GM12878 (cell line): ENCODE data around the gene TBCD. TPM values are rescaled to one million over a fixed set of nuclear protein-coding genes. Genes with fewer than 3 reads are reported as not detected.

ENCODE experiments used
- ATAC-seq: fragments of 200-7000 bp; cut with Tn5 transposase; 3 replicates; pipeline ENCODE4 v1.9.1; 2020; ENCODE audit warnings: mild to moderate bottlenecking, moderate library complexity
- BruUV-seq: library from RNA; stranded (reverse); fragments of 400-500 nt; replicated peaks from 2 replicates; lab custom pipeline; 2021; lab: Mats Ljungman, UMichigan
- CTCF ChIA-PET: fragments of 300-600 bp; sonication (Branson Sonifier 250); formaldehyde crosslinking; extraction: SDS; loops from one replicate; lab custom pipeline; 2021; ENCODE audit warnings: inconsistent platforms; lab: Yijun Ruan, JAX
- POLR2A ChIA-PET: fragments of 350-600 bp; formaldehyde crosslinking; extraction: SDS; loops from one replicate; lab custom pipeline; 2021; ENCODE audit warnings: inconsistent platforms; lab: Charles Lee
- RAD21 ChIA-PET: fragments of 300-600 bp; sonication (Branson Sonifier 250); formaldehyde crosslinking; loops from one replicate; lab custom pipeline; 2023; ENCODE audit warnings: antibody characterized with exemption; ENCODE audit not compliant: unreplicated experiment; lab: Charles Lee
- SMC1A ChIA-PET: fragments of 300-600 bp; sonication (Branson Sonifier 250); formaldehyde crosslinking; loops from one replicate; lab custom pipeline; 2023; ENCODE audit not compliant: unreplicated experiment, uncharacterized antibody; lab: Charles Lee
- DNase-seq: peaks from one replicate; pipeline ENCODE4 v3.0.0-alpha.2; 2011; ENCODE audit warnings: low read depth, low spot score
- FAIRE-seq: peaks from 3 replicates; lab custom pipeline; 2011; peaks lifted over from hg19 to GRCh38; lab: Jason Lieb, UNC
- H2AFZ ChIP-seq: 2 replicates; pipeline ENCODE4 v1.6.0; 2011; ENCODE audit warnings: low read depth, low read length, control low read depth; ENCODE audit not compliant: control insufficient read depth
- H3K27ac ChIP-seq: 2 replicates; pipeline ENCODE4 v1.5.1; 2011; ENCODE audit warnings: control low read depth; ENCODE audit not compliant: control insufficient read depth, insufficient read depth
- H3K27me3 ChIP-seq, 2 experiments: replicated peaks in 1 of 2; 2 replicates each; pipeline versions ENCODE4 v1.6.0 to v1.6.1; 2011; ENCODE audit warnings: low read length in 1 of 2; ENCODE audit not compliant: control insufficient read depth in 2 of 2, insufficient read depth in 2 of 2
- H3K36me3 ChIP-seq, 2 experiments: 2 replicates each; pipeline ENCODE4 v1.5.1; 2011; ENCODE audit warnings: low read length in 1 of 2; ENCODE audit not compliant: control insufficient read depth in 2 of 2, insufficient read depth in 2 of 2
- H3K4me1 ChIP-seq: 2 replicates; pipeline ENCODE4 v1.6.1; 2011; ENCODE audit warnings: mild to moderate bottlenecking, low read length, moderate library complexity, mixed read lengths; ENCODE audit not compliant: control insufficient read depth, insufficient read depth
- H3K4me2 ChIP-seq: 2 replicates; pipeline ENCODE4 v1.6.0; 2011; ENCODE audit warnings: control low read depth; ENCODE audit not compliant: control insufficient read depth, insufficient read depth
- H3K4me3 ChIP-seq: fragments of 200-600 bp; sonication (generic); 2 replicates; pipeline ENCODE4 v1.5.1; 2016
- H3K79me2 ChIP-seq: 2 replicates; pipeline ENCODE4 v1.6.0; 2011; ENCODE audit warnings: low read length; ENCODE audit not compliant: control insufficient read depth, insufficient read depth
- H3K9ac ChIP-seq: 2 replicates; pipeline ENCODE4 v1.8.0; 2011; ENCODE audit warnings: low read length, control low read depth, mixed read lengths; ENCODE audit not compliant: control insufficient read depth, insufficient read depth
- H3K9me3 ChIP-seq: replicated peaks from 3 replicates; pipeline ENCODE4 v1.5.1; 2011; ENCODE audit warnings: mild to moderate bottlenecking, low read length; ENCODE audit not compliant: control insufficient read depth, insufficient read depth
- H4K20me1 ChIP-seq: 2 replicates; pipeline ENCODE4 v1.6.0; 2011; ENCODE audit not compliant: control insufficient read depth, insufficient read depth
- HCFC1 ChIP-seq: fragments of 150-350 bp; IDR thresholded peaks from 2 replicates; pipeline ENCODE4 v1.6.1; 2014; ENCODE audit warnings: low read length
- JUNB ChIP-seq: IDR thresholded peaks from 2 replicates; pipeline ENCODE4 v1.6.1; 2016; ENCODE audit warnings: antibody characterized with exemption, mild to moderate bottlenecking
- LARP7 ChIP-seq: fragments of 450-650 bp; IDR thresholded peaks from 2 replicates; pipeline ENCODE4 v1.6.1; 2017; ENCODE audit warnings: mild to moderate bottlenecking
- MTA2 ChIP-seq: fragments of 450-650 bp; IDR thresholded peaks from 2 replicates; pipeline ENCODE4 v1.6.1; 2016; ENCODE audit warnings: low read depth, mild to moderate bottlenecking, moderate library complexity
- NR2C2 ChIP-seq: IDR thresholded peaks from 2 replicates; pipeline ENCODE4 v1.6.1; 2011; ENCODE audit warnings: borderline replicate concordance, low read depth; ENCODE audit not compliant: control insufficient read depth, insufficient read length
- NRF1 ChIP-seq: conservative IDR thresholded peaks from 2 replicates; pipeline ENCODE4 v1.6.1; 2011; ENCODE audit warnings: mild to moderate bottlenecking, low read depth, low read length, improper control_type of control experiment
- POLR2AphosphoS2 ChIP-seq: IDR thresholded peaks from 2 replicates; pipeline ENCODE4 v1.6.1; 2011; ENCODE audit warnings: low read depth, mild to moderate bottlenecking, low read length, improper control_type of control experiment, moderate library complexity
- SMAD1 ChIP-seq: fragments of 450-650 bp; IDR thresholded peaks from 2 replicates; pipeline ENCODE4 v1.6.1; 2018; ENCODE audit warnings: mild to moderate bottlenecking, low read depth; ENCODE audit not compliant: partially characterized antibody
- WGBS: methylation state at CpG from one replicate; pipeline ENCODE4 v1.1.6; 2016; ENCODE audit warnings: low lambda C conversion rate; ENCODE audit not compliant: insufficient replicate concordance, insufficient coverage; ENCODE audit errors: missing lambda C conversion rate; 5-methylcytosine and 5-hydroxymethylcytosine counted together
- in situ Hi-C: fragments of 300-500 bp; cut with MboI; formaldehyde crosslinking; loops from 9 replicates; pipeline ENCODE4 v1.14.3; 2018; ENCODE audit warnings: mixed read lengths
- intact Hi-C: fragments of 100-400 bp; cut with micrococcal nuclease; formaldehyde crosslinking; loops from one replicate; pipeline ENCODE4 v1.14.2; 2022; ENCODE audit not compliant: unreplicated experiment
- polyA plus RNA-seq, 11 experiments: library from polyadenylated mRNA; depleted of rRNA in 4 of 11; unstranded in 6 of 11; stranded (reverse) in 5 of 11; fragments of >200 nt; fragmentation: Nextera tagmentation in 4 of 11; fragmentation: Illumina TruSeq in 1 of 11; extraction: Ambion mirVana in 4 of 11; extraction: Trizol in 1 of 11; gene quantifications; 1 replicate in 1 of 11; 2 replicates in 10 of 11; pipeline versions ENCODE4 v1.2.1 to v1.2.3, GENCODE V29; 2011 to 2016; ENCODE audit warnings: inconsistent platforms in 2 of 11, missing spikeins in 2 of 11, low read depth in 1 of 11
- total RNA-seq, 4 experiments: library from RNA; depleted of rRNA in 3 of 4; stranded (reverse); fragments of >200 nt in 3 of 4; fragmentation: Illumina TruSeq in 1 of 4; extraction: Trizol in 1 of 4; gene quantifications; 2 replicates each; pipeline versions ENCODE4 v1.2.1 to v1.2.3, GENCODE V29; 2013 to 2021

TBCD gene
- total and polyA plus RNA-seq, 10 of the 15 experiments (the other 5 are each of a cell fraction or from before 2014, with no cell fraction given), result 10.3 to 114 (median 52.4) TPM

- TF ChIP-seq MTA2 (no peak), SMAD1 (no peak), POLR2AphosphoS2 (no peak), LARP7 (no peak), JUNB (no peak), HCFC1 (no peak)
- TF ChIP-seq, all 136 proteins: peak for 0
Measured at GRCh38 chr17:82957961-82958561, 206.2 kb downstream of the TBCD start (continued).

DNA sequence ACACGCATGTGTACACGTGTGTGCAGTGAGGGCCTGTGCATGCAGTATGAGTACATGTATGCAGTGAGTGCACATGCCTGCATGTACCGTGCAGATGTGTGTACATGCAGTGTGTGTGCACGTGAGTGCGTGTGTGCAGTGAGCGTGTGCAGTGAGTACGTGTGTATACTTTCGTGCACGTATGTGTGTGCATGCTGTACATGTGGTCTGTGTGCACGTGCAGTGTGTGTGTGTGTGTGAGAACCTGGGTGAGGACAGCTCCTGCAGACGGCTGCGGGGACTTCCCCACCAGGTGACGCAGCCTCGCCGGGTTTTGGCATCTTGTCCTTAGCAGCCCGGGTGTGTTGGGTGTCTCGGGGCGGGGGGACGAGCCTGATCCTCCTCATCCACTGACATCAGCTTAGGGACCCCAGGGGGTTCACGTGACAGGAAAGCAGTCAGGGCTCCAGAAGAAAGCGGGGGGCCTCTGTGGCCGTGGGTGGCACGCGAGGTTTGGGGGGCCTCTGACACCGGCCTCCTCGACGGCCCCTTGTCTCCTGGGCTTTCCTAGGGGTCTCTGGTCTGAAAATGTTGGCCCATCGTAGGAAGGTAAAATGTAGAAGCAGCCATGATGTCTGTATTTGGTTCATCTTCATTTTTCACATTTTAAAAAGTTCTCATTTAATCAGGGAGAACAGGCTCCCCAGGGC is 207.5 kb downstream of the TBCD start:
- no peak for FAIRE-seq
- POLR2A ChIA-PET, result no interaction called here

More for the DNA sequence above, 207.5 kb downstream of the TBCD start:
- intact Hi-C loops (no loop called here), in situ Hi-C loops (no loop called here)
- peak; percentile 25 for TF ChIP-seq NR2C2
- TF ChIP-seq NRF1, result no peak
- Histone ChIP-seq H4K20me1 (no peaks in the 10 kb centered on the region), H3K4me3 (no peak overlapping the region), H3K27ac (no peak overlapping the region), H3K9ac (no peak overlapping the region), H3K79me2 (no peaks in the 10 kb centered on the region), H3K4me1 (no peaks in the 10 kb centered on the region), H3K36me3 (no peaks in the 10 kb centered on the region), H3K27me3 (no peaks in the 10 kb centered on the region), H3K4me2 (no peak overlapping the region), H2AFZ (no peak overlapping the region), H3K9me3 (no peaks in the 10 kb centered on the region; the same call in 2 of the 3 replicates)
- RAD21 ChIA-PET, result no interaction called here
- ATAC-seq (no peak), DNase-seq (no peak)
- CTCF ChIA-PET, result no interaction called here
- WGBS, result 90% methylated on average over 28 of the region's 28 CpGs
- no TSS peak for BruUV-seq
- SMC1A ChIA-PET, result no interaction called here
